HepG2 (cell line): ENCODE data around the gene PIGC. TPM values are rescaled to one million over a fixed set of nuclear protein-coding genes. Genes with fewer than 3 reads are reported as not detected.

Source experiments
- AGO2 ChIP-seq: fragments of 200-400 bp; formaldehyde crosslinking; optimal IDR thresholded peaks from 2 replicates; pipeline ENCODE3; 2017; ENCODE audit warnings: mild to moderate bottlenecking, low read depth, low read length, moderate library complexity
- AHR ChIP-seq: IDR thresholded peaks from 2 replicates; pipeline ENCODE4 v1.6.1; 2018; ENCODE audit warnings: missing genetic modification reagents, missing compliant biosample characterization
- ARNT ChIP-seq: fragments of 450-650 bp; IDR thresholded peaks from 2 replicates; pipeline ENCODE4 v1.6.1; 2017
- ATF7-NPFF ChIP-seq: sonication (generic); formaldehyde crosslinking; IDR thresholded peaks from 2 replicates; pipeline ENCODE4 v1.8.1; 2023; ENCODE audit warnings: mild to moderate bottlenecking, low read depth, missing genetic modification reagents, moderate library complexity
- NBN ChIP-seq: fragments of 450-650 bp; conservative IDR thresholded peaks from 2 replicates; pipeline ENCODE4 v1.6.1; 2017
- NFE2L1 ChIP-seq: sonication (generic); formaldehyde crosslinking; IDR thresholded peaks from 2 replicates; pipeline ENCODE4 v1.4.0; 2020; ENCODE audit warnings: missing genetic modification reagents, mild to moderate bottlenecking, borderline replicate concordance
- SETDB1 ChIP-seq: sonication (generic); formaldehyde crosslinking; IDR thresholded peaks from 2 replicates; pipeline ENCODE4 v1.5.1; 2020; ENCODE audit warnings: missing genetic modification reagents, mild to moderate bottlenecking, borderline replicate concordance
- ZNF253 ChIP-seq: sonication (generic); formaldehyde crosslinking; IDR thresholded peaks from 2 replicates; pipeline ENCODE4 v1.8.0; 2022; ENCODE audit warnings: mild to moderate bottlenecking, missing genetic modification reagents, borderline replicate concordance
- ZNF451 ChIP-seq: sonication (generic); formaldehyde crosslinking; IDR thresholded peaks from 2 replicates; pipeline ENCODE4 v1.5.0; 2020; ENCODE audit warnings: mild to moderate bottlenecking, missing genetic modification reagents
- ZNF775 ChIP-seq: sonication (generic); formaldehyde crosslinking; IDR thresholded peaks from 2 replicates; pipeline ENCODE4 v1.4.0; 2020; ENCODE audit warnings: missing genetic modification reagents, mild to moderate bottlenecking, moderate library complexity, borderline replicate concordance
- polyA plus RNA-seq, 8 experiments: library from polyadenylated mRNA; depleted of rRNA in 3 of 8; stranded (reverse) in 7 of 8; unstranded in 1 of 8; fragments of >200 nt; fragmentation: Illumina TruSeq in 4 of 8; extraction: Trizol in 4 of 8; gene quantifications; 2 replicates each; pipeline versions ENCODE4 v1.2.1 to v1.2.3, GENCODE V29; 2011 to 2016; ENCODE audit warnings: low read depth in 4 of 8, missing spikeins in 1 of 8, mixed read lengths in 1 of 8; ENCODE audit not compliant: insufficient read depth in 1 of 8
- total RNA-seq, 5 experiments: library from RNA; depleted of rRNA; stranded (reverse); fragments of >200 nt; fragmentation: Illumina TruSeq; extraction: Trizol; gene quantifications; 2 replicates each; pipeline ENCODE4 v1.2.3, GENCODE V29; 2016; ENCODE audit warnings: low read depth in 1 of 5
- TF ChIP-seq, protein P1 (sequence below): sonication (generic); formaldehyde crosslinking; IDR thresholded peaks from 2 replicates; pipeline ENCODE4 v1.4.0; 2020; ENCODE audit warnings: mild to moderate bottlenecking, missing genetic modification reagents, borderline replicate concordance
- TF ChIP-seq, protein P2 (sequence below): IDR thresholded peaks from 2 replicates; pipeline ENCODE4 v1.6.1; 2016; ENCODE audit warnings: mild to moderate bottlenecking
- TF ChIP-seq, protein P3 (sequence below): sonication (generic); formaldehyde crosslinking; IDR thresholded peaks from 2 replicates; pipeline ENCODE4 v1.8.0; 2022; ENCODE audit warnings: missing genetic modification reagents, mild to moderate bottlenecking, moderate library complexity, borderline replicate concordance
- TF ChIP-seq, protein P4 (sequence below): sonication (generic); formaldehyde crosslinking; IDR thresholded peaks from 2 replicates; pipeline ENCODE4 v1.4.0; 2020; ENCODE audit warnings: mild to moderate bottlenecking, missing genetic modification reagents, borderline replicate concordance
- TF ChIP-seq, protein P5 (sequence below): sonication (generic); formaldehyde crosslinking; IDR thresholded peaks from 2 replicates; pipeline ENCODE4 v1.8.1; 2023; ENCODE audit warnings: mild to moderate bottlenecking, inconsistent platforms, moderate library complexity, missing genetic modification reagents, borderline replicate concordance
- TF ChIP-seq, protein P6 (sequence below): sonication (generic); formaldehyde crosslinking; IDR thresholded peaks from 2 replicates; pipeline ENCODE4 v1.4.0; 2020; ENCODE audit warnings: mild to moderate bottlenecking, missing genetic modification reagents

The PIGC gene
- total and polyA plus RNA-seq, 2 of the 13 experiments (the other 11 are each of a cell fraction or from before 2014, with no cell fraction given): 26.7 to 29.5 TPM

DNA sequence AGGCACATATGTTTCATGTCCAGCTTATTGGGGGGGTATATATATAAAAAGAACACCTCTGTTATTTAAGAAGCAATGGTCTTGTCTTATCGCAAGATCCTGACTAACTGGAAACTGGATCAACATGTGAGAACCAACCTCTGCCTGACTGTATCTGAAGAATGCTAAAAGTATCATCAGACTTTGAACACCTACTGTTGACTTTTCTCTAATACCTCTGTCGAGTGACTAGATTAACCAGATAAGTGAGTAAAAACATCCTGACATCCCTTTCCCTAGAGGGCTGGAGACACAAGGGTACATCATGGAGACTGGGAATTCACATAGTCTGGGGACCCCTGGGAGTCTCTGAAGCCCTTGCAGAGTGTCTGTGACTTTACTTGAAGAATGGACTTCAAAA lies 26.3 kb upstream of the PIGC start (continued):
- TF ChIP-seq, protein P1, sequence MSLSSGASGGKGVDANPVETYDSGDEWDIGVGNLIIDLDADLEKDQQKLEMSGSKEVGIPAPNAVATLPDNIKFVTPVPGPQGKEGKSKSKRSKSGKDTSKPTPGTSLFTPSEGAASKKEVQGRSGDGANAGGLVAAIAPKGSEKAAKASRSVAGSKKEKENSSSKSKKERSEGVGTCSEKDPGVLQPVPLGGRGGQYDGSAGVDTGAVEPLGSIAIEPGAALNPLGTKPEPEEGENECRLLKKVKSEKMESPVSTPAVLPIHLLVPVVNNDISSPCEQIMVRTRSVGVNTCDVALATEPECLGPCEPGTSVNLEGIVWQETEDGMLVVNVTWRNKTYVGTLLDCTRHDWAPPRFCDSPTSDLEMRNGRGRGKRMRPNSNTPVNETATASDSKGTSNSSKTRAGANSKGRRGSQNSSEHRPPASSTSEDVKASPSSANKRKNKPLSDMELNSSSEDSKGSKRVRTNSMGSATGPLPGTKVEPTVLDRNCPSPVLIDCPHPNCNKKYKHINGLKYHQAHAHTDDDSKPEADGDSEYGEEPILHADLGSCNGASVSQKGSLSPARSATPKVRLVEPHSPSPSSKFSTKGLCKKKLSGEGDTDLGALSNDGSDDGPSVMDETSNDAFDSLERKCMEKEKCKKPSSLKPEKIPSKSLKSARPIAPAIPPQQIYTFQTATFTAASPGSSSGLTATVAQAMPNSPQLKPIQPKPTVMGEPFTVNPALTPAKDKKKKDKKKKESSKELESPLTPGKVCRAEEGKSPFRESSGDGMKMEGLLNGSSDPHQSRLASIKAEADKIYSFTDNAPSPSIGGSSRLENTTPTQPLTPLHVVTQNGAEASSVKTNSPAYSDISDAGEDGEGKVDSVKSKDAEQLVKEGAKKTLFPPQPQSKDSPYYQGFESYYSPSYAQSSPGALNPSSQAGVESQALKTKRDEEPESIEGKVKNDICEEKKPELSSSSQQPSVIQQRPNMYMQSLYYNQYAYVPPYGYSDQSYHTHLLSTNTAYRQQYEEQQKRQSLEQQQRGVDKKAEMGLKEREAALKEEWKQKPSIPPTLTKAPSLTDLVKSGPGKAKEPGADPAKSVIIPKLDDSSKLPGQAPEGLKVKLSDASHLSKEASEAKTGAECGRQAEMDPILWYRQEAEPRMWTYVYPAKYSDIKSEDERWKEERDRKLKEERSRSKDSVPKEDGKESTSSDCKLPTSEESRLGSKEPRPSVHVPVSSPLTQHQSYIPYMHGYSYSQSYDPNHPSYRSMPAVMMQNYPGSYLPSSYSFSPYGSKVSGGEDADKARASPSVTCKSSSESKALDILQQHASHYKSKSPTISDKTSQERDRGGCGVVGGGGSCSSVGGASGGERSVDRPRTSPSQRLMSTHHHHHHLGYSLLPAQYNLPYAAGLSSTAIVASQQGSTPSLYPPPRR (CRISPR knock-in tag): peak; percentile 86
- TF ChIP-seq ZNF775 (0 out of 2 replicates have a peak, but pooled peaks have one; percentile 23), ZNF451 (no peak), AGO2 (no peak), SETDB1 (CRISPR knock-in tag) (no peak), NBN (no peak), ATF7-NPFF (CRISPR knock-in tag) (no peak), ZNF253 (CRISPR knock-in tag) (no peak), NFE2L1 (CRISPR knock-in tag) (no peak), AHR (CRISPR knock-in tag) (no peak), ARNT (no peak)
- TF ChIP-seq, protein P2, sequence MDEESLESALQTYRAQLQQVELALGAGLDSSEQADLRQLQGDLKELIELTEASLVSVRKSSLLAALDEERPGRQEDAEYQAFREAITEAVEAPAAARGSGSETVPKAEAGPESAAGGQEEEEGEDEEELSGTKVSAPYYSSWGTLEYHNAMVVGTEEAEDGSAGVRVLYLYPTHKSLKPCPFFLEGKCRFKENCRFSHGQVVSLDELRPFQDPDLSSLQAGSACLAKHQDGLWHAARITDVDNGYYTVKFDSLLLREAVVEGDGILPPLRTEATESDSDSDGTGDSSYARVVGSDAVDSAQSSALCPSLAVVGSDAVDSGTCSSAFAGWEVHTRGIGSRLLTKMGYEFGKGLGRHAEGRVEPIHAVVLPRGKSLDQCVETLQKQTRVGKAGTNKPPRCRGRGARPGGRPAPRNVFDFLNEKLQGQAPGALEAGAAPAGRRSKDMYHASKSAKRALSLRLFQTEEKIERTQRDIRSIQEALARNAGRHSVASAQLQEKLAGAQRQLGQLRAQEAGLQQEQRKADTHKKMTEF (CRISPR knock-in tag): peak; percentile 90
- TF ChIP-seq, protein P3, sequence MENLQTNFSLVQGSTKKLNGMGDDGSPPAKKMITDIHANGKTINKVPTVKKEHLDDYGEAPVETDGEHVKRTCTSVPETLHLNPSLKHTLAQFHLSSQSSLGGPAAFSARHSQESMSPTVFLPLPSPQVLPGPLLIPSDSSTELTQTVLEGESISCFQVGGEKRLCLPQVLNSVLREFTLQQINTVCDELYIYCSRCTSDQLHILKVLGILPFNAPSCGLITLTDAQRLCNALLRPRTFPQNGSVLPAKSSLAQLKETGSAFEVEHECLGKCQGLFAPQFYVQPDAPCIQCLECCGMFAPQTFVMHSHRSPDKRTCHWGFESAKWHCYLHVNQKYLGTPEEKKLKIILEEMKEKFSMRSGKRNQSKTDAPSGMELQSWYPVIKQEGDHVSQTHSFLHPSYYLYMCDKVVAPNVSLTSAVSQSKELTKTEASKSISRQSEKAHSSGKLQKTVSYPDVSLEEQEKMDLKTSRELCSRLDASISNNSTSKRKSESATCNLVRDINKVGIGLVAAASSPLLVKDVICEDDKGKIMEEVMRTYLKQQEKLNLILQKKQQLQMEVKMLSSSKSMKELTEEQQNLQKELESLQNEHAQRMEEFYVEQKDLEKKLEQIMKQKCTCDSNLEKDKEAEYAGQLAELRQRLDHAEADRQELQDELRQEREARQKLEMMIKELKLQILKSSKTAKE: no peak
- TF ChIP-seq, protein P4, sequence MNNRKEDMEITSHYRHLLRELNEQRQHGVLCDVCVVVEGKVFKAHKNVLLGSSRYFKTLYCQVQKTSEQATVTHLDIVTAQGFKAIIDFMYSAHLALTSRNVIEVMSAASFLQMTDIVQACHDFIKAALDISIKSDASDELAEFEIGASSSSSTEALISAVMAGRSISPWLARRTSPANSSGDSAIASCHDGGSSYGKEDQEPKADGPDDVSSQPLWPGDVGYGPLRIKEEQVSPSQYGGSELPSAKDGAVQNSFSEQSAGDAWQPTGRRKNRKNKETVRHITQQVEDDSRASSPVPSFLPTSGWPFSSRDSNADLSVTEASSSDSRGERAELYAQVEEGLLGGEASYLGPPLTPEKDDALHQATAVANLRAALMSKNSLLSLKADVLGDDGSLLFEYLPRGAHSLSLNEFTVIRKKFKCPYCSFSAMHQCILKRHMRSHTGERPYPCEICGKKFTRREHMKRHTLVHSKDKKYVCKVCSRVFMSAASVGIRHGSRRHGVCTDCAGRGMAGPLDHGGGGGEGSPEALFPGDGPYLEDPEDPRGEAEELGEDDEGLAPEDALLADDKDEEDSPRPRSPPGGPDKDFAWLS (CRISPR knock-in tag): no peak
- TF ChIP-seq, protein P5, sequence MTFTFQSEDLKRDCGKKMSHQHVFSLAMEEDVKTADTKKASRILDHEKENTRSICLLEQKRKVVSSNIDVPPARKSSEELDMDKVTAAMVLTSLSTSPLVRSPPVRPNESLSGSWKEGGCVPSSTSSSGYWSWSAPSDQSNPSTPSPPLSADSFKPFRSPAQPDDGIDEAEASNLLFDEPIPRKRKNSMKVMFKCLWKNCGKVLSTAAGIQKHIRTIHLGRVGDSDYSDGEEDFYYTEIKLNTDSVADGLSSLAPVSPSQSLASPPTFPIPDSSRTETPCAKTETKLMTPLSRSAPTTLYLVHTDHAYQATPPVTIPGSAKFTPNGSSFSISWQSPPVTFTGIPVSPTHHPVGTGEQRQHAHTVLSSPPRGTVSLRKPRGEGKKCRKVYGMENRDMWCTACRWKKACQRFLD (CRISPR knock-in tag): no peak
- TF ChIP-seq, protein P6, sequence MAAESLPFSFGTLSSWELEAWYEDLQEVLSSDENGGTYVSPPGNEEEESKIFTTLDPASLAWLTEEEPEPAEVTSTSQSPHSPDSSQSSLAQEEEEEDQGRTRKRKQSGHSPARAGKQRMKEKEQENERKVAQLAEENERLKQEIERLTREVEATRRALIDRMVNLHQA: no peak
